SK-N-SH treated with all-trans-retinoic acid at 6 μM for 48 hours (cell line): ENCODE results near the gene FSTL3.

Source experiments
- ARNTL ChIP-seq: fragments of 450-650 bp; formaldehyde crosslinking; IDR thresholded peaks from 2 replicates; pipeline ENCODE4 v1.5.0; 2020; ENCODE audit warnings: low read depth, mild to moderate bottlenecking, moderate library complexity, borderline replicate concordance
- CREB5 ChIP-seq: fragments of 250-450 bp; sonication (Bioruptor Pico); IDR thresholded peaks from 2 replicates; pipeline ENCODE4 v1.5.1; 2020; ENCODE audit warnings: low read depth, mild to moderate bottlenecking, moderate library complexity
- CSRNP3 ChIP-seq: fragments of 250-450 bp; sonication (Bioruptor Pico); IDR thresholded peaks from 2 replicates; pipeline ENCODE4 v1.5.1; 2021; ENCODE audit warnings: mild to moderate bottlenecking, moderate library complexity
- ISL1 ChIP-seq: fragments of 250-450 bp; sonication (Bioruptor Pico); IDR thresholded peaks from 2 replicates; pipeline ENCODE4 v2.1.2; 2022; ENCODE audit warnings: mild to moderate bottlenecking, moderate library complexity
- TCF4 ChIP-seq: fragments of 250-450 bp; sonication (Bioruptor Pico); IDR thresholded peaks from 2 replicates; pipeline ENCODE4 v1.8.0; 2021; ENCODE audit warnings: mild to moderate bottlenecking, moderate library complexity, borderline replicate concordance
- ZFP3 ChIP-seq: fragments of 250-450 bp; sonication (Bioruptor Pico); IDR thresholded peaks from 2 replicates; pipeline ENCODE4 v1.5.0; 2020; ENCODE audit warnings: mild to moderate bottlenecking, moderate library complexity
- ZNF565 ChIP-seq: fragments of 450-650 bp; formaldehyde crosslinking; conservative IDR thresholded peaks from 2 replicates; pipeline ENCODE4 v1.5.0; 2020; ENCODE audit warnings: low read depth, mild to moderate bottlenecking, moderate library complexity
- ZNF70 ChIP-seq: fragments of 450-650 bp; formaldehyde crosslinking; IDR thresholded peaks from 2 replicates; pipeline ENCODE4 v1.5.0; 2020; ENCODE audit warnings: mild to moderate bottlenecking, moderate library complexity
- TF ChIP-seq, protein P1 (sequence below): fragments of 250-450 bp; sonication (Bioruptor Pico); IDR thresholded peaks from 2 replicates; pipeline ENCODE4 v1.5.0; 2020; ENCODE audit warnings: mild to moderate bottlenecking, moderate library complexity
- TF ChIP-seq, protein P2 (sequence below): fragments of 250-450 bp; sonication (Bioruptor Pico); IDR thresholded peaks from 2 replicates; pipeline ENCODE4 v1.8.0; 2020; ENCODE audit warnings: mild to moderate bottlenecking, moderate library complexity, borderline replicate concordance

DNA sequence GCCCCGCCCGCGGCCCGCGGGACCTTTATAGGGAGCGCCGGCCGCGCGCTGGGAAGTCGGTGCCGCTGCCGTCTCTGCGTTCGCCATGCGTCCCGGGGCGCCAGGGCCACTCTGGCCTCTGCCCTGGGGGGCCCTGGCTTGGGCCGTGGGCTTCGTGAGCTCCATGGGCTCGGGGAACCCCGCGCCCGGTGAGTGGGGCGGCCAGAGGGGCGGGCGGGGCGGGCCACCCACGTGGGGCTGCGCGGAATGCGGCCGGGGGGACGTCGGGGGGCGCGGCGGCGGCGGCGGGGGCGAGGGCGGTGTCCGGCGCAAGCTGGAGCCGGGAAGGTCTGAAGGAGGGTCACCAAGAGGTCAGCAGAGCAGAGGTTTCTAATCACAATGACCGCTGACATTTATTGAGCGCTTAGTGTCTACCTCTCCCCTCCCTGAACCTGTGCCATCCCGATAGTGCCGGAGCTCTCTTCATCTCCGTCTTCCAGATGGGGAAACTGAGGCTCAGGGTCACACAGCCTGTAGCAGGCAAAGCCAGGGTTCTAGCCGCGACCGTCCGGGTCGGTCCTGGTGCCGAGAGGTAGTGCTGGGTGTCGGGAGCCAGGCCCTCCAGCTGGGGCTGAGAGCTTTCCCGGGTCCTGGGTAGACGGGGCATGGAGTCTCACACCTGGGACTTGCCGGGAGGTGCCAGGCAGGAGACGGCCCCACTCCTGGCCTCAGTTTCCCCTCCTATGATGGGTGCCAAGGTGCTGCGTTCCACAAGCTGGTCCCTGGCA lies at the start of gene FSTL3:
- TF ChIP-seq ZNF70 (CRISPR knock-in tag) (no peak), ISL1 (CRISPR knock-in tag) (no peak), TCF4 (no peak), CSRNP3 (CRISPR knock-in tag) (no peak), ZNF565 (CRISPR knock-in tag) (no peak), ZFP3 (no peak), CREB5 (no peak), ARNTL (CRISPR knock-in tag) (no peak)
- TF ChIP-seq, protein P1, sequence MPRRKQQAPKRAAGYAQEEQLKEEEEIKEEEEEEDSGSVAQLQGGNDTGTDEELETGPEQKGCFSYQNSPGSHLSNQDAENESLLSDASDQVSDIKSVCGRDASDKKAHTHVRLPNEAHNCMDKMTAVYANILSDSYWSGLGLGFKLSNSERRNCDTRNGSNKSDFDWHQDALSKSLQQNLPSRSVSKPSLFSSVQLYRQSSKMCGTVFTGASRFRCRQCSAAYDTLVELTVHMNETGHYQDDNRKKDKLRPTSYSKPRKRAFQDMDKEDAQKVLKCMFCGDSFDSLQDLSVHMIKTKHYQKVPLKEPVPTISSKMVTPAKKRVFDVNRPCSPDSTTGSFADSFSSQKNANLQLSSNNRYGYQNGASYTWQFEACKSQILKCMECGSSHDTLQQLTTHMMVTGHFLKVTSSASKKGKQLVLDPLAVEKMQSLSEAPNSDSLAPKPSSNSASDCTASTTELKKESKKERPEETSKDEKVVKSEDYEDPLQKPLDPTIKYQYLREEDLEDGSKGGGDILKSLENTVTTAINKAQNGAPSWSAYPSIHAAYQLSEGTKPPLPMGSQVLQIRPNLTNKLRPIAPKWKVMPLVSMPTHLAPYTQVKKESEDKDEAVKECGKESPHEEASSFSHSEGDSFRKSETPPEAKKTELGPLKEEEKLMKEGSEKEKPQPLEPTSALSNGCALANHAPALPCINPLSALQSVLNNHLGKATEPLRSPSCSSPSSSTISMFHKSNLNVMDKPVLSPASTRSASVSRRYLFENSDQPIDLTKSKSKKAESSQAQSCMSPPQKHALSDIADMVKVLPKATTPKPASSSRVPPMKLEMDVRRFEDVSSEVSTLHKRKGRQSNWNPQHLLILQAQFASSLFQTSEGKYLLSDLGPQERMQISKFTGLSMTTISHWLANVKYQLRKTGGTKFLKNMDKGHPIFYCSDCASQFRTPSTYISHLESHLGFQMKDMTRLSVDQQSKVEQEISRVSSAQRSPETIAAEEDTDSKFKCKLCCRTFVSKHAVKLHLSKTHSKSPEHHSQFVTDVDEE = no peak
- TF ChIP-seq, protein P2, sequence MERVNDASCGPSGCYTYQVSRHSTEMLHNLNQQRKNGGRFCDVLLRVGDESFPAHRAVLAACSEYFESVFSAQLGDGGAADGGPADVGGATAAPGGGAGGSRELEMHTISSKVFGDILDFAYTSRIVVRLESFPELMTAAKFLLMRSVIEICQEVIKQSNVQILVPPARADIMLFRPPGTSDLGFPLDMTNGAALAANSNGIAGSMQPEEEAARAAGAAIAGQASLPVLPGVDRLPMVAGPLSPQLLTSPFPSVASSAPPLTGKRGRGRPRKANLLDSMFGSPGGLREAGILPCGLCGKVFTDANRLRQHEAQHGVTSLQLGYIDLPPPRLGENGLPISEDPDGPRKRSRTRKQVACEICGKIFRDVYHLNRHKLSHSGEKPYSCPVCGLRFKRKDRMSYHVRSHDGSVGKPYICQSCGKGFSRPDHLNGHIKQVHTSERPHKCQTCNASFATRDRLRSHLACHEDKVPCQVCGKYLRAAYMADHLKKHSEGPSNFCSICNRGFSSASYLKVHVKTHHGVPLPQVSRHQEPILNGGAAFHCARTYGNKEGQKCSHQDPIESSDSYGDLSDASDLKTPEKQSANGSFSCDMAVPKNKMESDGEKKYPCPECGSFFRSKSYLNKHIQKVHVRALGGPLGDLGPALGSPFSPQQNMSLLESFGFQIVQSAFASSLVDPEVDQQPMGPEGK (CRISPR knock-in tag) = no peak
